Measurements from ENCODE around the gene PDLIM7.

DNA sequence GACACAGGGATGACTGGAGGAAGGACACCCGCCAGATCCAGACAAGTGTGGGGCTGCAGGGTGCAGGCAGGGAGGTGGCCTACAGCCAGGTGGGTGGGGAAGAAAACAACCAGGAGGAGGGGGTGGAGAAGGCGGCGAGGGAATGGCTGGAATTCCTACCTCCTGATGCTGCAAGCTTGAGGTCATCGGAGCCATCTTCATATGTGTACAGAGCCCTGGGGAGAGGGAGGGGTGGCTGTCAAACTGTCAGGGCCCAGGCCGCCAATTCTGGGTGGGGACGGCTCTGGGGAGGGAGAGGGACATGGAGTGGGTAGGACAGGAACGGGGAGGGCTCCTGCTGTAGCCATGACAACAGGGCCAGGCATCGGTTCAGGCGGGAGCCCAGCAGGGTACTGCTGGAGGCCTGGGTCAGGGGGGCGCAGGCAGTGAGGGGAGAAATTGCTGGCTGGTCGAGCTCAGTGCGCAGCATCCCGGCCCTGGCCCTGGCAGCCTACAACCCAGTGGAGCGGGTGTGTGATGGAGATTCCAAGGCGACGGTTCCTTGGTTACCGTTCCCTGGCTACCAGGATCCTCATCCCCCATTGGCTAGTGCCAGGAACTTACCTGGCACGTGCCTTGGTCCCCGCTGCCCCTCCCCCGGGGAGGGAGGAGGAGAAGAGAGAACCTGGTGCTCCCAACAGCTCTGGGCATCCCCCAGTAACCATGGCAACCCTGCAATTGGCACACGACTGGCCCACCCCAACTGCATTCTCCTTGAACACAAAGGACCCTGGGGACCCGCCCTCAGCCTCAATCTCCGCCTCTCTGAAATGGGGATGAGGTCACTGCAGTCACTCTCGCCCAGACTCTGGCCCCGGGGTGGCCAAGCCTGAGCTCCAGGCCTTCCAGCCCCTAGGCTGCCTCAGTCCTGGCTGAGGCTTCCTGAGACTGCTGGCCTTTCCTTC lies 28.4 kb downstream of the PDLIM7 start:
- no peak for TF ChIP-seq LEF1 (IDR thresholded peaks at IDR 0.05; ENCODE audit: borderline replicate concordance)
- TF ChIP-seq SP1 (IDR thresholded peaks at IDR 0.05): no peak
- TF ChIP-seq, protein P1, sequence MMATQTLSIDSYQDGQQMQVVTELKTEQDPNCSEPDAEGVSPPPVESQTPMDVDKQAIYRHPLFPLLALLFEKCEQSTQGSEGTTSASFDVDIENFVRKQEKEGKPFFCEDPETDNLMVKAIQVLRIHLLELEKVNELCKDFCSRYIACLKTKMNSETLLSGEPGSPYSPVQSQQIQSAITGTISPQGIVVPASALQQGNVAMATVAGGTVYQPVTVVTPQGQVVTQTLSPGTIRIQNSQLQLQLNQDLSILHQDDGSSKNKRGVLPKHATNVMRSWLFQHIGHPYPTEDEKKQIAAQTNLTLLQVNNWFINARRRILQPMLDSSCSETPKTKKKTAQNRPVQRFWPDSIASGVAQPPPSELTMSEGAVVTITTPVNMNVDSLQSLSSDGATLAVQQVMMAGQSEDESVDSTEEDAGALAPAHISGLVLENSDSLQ (IDR thresholded peaks at IDR 0.05): no peak

Data from HEK293T (cell line).